ENCODE measurements around the gene PCDHGA4.
"Not testable (repeated sequence)": the region's sequence is repeated elsewhere in the genome, so short reads cannot be mapped to it uniquely, and the experiment has no call there.

The PCDHGA4 gene

DNA sequence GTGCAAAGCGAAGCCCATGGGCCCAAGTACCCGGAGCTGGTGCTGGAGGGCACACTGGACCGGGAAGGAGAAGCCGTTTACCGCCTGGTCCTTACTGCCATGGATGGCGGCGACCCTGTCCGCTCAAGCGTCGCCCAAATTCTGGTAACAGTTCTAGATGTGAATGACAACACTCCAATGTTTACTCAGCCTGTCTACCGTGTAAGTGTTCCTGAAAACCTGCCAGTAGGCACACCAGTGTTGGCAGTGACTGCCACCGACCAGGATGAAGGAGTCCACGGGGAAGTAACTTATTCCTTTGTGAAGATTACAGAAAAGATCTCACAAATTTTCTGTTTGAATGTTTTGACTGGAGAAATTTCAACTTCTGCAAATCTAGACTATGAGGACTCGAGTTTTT lies 19.8 kb downstream of the PCDHGA4 start:
- H4K20me1 ChIP-seq: no peaks in the 10 kb centered on the region
- H3K4me1 ChIP-seq: no peaks in the 10 kb centered on the region
- no peak overlapping the region for H3K27ac ChIP-seq
- peaks cover 0 to 6% (median 0%) of the 10 kb centered on the region in 11 experiments; a peak in 2 of 22 replicates for H3K27me3 ChIP-seq
- H3K4me2 ChIP-seq: no peak overlapping the region
- peaks cover 77 to 90% (median 84%) of the 10 kb centered on the region in 11 experiments for H3K9me3 ChIP-seq (replicated peaks in 1 of 11)
- H3K4me3 ChIP-seq: no peak overlapping the region
- H3K36me3 ChIP-seq: peaks cover 0 to 9% (median 0%) of the 10 kb centered on the region in 11 experiments; a peak in 4 of 22 replicates
- H3K9ac ChIP-seq: no peak overlapping the region
- TF ChIP-seq Cebpa-rat (IDR thresholded peaks at IDR 0.05): no peak

- H3K4me1 ChIP-seq, H4K20me1 ChIP-seq, H3K36me3 ChIP-seq, H3K4me3 ChIP-seq, H3K27me3 ChIP-seq, H3K4me2 ChIP-seq, H3K27ac ChIP-seq, H3K9ac ChIP-seq: not testable (repeated sequence)
- H3K9me3 ChIP-seq (replicated peaks in 1 of 11): peaks cover 69 to 86% (median 75%) of the 10 kb centered on the region in 11 experiments
Measured at GRCh38 chr5:141375444-141376155, 20.8 kb downstream of the PCDHGA4 start.

DNA sequence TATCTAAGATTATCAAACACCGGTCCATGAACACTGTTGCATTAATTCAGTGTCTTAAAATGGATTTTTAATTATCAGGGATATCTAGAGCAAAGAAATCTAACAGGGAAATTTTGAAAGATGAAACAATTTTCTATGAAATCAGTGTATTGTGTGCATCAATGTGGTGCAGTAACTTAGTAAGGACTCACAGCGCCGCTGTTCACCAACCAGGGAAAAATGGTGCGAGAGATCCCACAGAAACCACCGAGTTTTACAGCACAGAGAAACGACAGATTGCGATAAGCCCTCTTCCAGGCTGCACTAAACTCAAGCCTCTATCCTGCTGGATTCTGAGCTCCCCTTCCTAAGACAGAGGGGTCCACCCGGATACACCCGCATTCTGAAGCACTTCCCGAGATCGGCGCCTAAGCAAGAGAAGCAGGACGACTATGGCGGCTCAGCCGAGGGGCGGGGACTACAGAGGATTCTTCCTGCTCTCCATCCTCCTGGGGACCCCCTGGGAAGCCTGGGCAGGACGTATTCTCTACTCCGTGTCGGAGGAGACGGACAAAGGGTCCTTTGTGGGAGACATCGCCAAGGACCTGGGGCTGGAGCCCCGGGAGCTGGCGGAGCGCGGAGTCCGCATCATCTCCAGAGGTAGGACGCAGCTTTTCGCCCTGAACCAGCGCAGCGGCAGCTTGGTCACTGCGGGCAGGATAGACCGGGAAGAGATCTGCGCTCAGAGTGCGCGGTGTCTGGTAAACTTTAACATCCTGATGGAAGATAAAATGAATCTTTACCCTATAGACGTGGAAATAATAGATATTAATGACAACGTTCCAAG lies 27.9 kb downstream of the PCDHGA4 start, which contains the start of gene PCDHGA7:
Gene PCDHGA7 (plus strand): TSS at position 274 of the 826 bp plus-strand sequence. CDS start 158 bp downstream, at position 432.
- H3K4me2 ChIP-seq: no peak within 1 kb of the TSS
- H3K4me1 ChIP-seq: no peaks in the 10 kb centered on the region
- H4K20me1 ChIP-seq: no peaks in the 10 kb centered on the region
- H3K27me3 ChIP-seq: no peaks in the 10 kb centered on the region
- H3K4me3 ChIP-seq: no peak within 1 kb of the TSS
- H3K9me3 ChIP-seq (replicated peaks in 1 of 11): peaks cover 47 to 79% (median 52%) of the 10 kb centered on the region in 11 experiments
- H3K9ac ChIP-seq: no peak within 1 kb of the TSS
- TF ChIP-seq Cebpa-rat (IDR thresholded peaks at IDR 0.05): no peak
- H3K27ac ChIP-seq: no peak within 1 kb of the TSS
- peaks cover 0 to 4% (median 0%) of the 10 kb centered on the region in 11 experiments; a peak in 1 of 22 replicates for H3K36me3 ChIP-seq

- no peak overlapping the region for H3K4me3 ChIP-seq
- H3K9me3 ChIP-seq (replicated peaks in 1 of 11): peaks cover 47 to 75% (median 54%) of the 10 kb centered on the region in 11 experiments
- H4K20me1 ChIP-seq: no peaks in the 10 kb centered on the region
- no peaks in the 10 kb centered on the region for H3K4me1 ChIP-seq
- H3K27ac ChIP-seq: no peak overlapping the region
- no peaks in the 10 kb centered on the region for H3K27me3 ChIP-seq
- no peak overlapping the region for H3K4me2 ChIP-seq
- no peak for TF ChIP-seq Cebpa-rat (IDR thresholded peaks at IDR 0.05)
- H3K9ac ChIP-seq: no peak overlapping the region
- H3K36me3 ChIP-seq: peaks cover 0 to 4% (median 0%) of the 10 kb centered on the region in 11 experiments; a peak in 1 of 22 replicates
Measured at GRCh38 chr5:141383345-141383744, 28.5 kb downstream of the PCDHGA4 start.

DNA sequence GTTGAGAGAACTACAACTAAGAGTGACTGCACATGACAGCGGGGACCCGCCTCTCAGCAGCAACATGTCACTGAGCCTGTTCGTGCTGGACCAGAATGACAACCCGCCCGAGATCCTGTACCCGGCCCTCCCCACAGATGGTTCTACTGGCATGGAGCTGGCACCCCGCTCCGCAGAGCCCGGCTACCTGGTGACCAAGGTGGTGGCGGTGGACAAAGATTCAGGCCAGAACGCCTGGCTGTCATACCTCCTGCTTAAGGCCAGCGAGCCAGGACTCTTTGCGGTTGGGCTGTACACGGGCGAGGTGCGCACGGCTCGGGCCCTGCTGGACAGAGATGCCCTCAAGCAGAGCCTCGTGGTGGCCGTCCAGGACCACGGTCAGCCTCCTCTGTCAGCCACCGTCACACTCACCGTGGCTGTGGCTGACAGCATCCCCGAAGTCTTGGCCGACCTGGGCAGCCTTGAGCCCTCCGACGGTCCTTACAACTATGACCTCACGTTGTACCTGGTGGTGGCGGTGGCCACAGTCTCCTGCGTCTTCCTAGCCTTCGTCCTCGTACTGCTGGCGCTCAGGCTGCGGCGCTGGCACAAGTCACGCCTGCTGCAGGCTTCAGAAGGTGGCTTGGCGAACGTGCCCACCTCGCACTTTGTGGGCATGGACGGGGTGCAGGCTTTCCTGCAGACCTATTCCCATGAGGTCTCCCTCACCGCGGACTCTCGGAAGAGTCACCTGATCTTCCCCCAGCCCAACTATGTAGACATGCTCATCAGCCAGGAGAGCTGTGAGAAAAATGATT lies 29.8 kb downstream of the PCDHGA4 start:
- no peak for TF ChIP-seq Cebpa-rat (IDR thresholded peaks at IDR 0.05)
- H3K4me2 ChIP-seq: no peak overlapping the region
- no peak overlapping the region for H3K9ac ChIP-seq
- no peaks in the 10 kb centered on the region for H4K20me1 ChIP-seq
- peaks cover 60 to 86% (median 67%) of the 10 kb centered on the region in 11 experiments for H3K9me3 ChIP-seq (replicated peaks in 1 of 11)
- H3K4me3 ChIP-seq: no peak overlapping the region
- H3K27ac ChIP-seq: no peak overlapping the region
- no peaks in the 10 kb centered on the region for H3K27me3 ChIP-seq
- H3K4me1 ChIP-seq: peaks cover 0 to under 1% (median 0%) of the 10 kb centered on the region in 10 experiments; a peak in 2 of 20 replicates
- peaks cover 0 to 4% (median 0%) of the 10 kb centered on the region in 11 experiments; a peak in 2 of 22 replicates for H3K36me3 ChIP-seq

DNA sequence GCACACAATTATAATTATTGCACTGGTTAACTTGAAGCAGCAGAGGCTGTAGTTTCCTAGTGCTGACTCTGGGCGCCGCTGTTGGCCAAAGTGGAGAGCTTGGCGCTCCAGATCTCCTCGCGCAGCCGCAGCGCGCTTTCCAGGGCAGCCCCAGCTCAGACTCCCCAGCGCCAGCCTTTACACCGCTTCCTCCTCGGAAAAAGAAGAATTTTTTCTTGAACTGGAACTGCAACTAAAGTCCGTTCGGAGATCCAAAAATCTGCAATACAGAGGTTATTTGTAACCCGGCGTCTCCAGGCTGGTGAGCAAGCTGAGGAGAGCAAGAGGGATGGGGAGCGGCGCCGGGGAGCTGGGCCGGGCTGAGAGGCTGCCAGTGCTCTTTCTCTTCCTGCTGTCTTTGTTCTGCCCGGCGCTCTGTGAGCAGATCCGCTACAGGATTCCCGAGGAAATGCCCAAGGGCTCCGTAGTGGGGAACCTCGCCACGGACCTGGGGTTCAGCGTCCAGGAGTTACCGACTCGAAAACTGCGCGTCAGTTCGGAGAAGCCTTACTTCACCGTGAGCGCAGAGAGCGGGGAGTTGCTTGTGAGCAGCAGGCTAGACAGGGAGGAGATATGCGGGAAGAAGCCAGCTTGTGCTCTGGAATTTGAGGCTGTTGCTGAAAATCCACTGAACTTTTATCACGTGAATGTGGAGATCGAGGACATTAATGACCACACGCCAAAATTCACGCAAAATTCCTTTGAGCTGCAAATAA lies 32.9 kb downstream of the PCDHGA4 start, which contains the start of gene PCDHGB4:
Gene PCDHGB4 (plus strand): TSS at position 142 of the 755 bp plus-strand sequence. CDS start 187 bp downstream, at position 329.
- H3K9ac ChIP-seq, H3K27ac ChIP-seq, H3K36me3 ChIP-seq, H3K4me3 ChIP-seq, H3K4me2 ChIP-seq, H4K20me1 ChIP-seq, H3K27me3 ChIP-seq: not testable (repeated sequence)
- peaks cover 0 to 14% (median 2%) of the 10 kb centered on the region in 10 experiments; a peak in 7 of 20 replicates for H3K4me1 ChIP-seq
- peaks cover 58 to 73% (median 66%) of the 10 kb centered on the region in 11 experiments for H3K9me3 ChIP-seq (replicated peaks in 1 of 11)

DNA sequence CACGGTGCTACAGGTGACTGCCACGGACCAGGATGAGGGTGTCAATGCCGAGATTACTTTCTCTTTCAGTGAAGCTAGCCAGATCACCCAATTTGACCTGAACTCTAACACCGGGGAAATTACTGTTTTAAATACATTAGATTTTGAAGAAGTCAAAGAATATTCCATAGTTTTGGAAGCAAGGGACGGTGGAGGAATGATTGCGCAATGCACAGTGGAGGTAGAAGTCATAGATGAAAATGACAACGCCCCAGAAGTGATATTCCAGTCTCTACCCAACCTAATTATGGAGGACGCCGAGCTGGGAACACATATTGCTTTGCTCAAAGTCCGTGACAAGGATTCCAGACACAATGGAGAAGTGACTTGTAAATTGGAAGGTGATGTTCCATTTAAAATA lies 33.8 kb downstream of the PCDHGA4 start:
- Histone ChIP-seq H3K4me1 (peaks cover 0 to 14% (median 2%) of the 10 kb centered on the region in 10 experiments; a peak in 7 of 20 replicates), H3K4me3 (no peak overlapping the region), H4K20me1 (no peaks in the 10 kb centered on the region), H3K27ac (no peak overlapping the region), H3K9ac (no peak overlapping the region), H3K9me3 (replicated peaks in 1 of 11) (peaks cover 58 to 73% (median 66%) of the 10 kb centered on the region in 11 experiments), H3K4me2 (no peak overlapping the region), H3K36me3 (peaks cover 0 to 5% (median 0%) of the 10 kb centered on the region in 11 experiments; a peak in 1 of 22 replicates), H3K27me3 (no peaks in the 10 kb centered on the region; a peak in 1 of 22 replicates)
- TF ChIP-seq Cebpa-rat (IDR thresholded peaks at IDR 0.05): peak; percentile 55 to 97 (median 80); a peak in 19 of 22 replicates
